ENCODE measurements around the gene DHRS4L2.
"Not testable (repeated sequence)": the region's sequence is repeated elsewhere in the genome, so short reads cannot be mapped to it uniquely, and the experiment has no call there.

DNA sequence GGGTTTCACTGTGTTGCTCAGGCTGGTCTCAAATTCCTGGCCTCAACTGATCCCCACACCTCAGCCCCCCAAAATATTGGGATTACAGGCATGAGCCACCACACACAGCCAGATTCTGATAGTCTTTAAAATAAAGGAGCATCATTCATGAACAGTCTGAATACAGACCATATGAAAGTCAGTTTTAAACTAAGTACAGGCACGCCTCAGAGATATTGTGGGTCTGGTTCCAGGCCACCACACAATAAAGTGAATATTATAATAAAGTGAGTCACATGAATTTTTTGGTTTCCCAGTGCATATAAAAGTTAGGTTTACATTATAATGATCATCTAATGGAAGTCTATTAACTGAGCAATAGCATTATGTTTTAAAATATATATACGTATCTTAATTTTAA lies 8.1 kb downstream of the DHRS4L2 start:
- TF ChIP-seq, protein P1, sequence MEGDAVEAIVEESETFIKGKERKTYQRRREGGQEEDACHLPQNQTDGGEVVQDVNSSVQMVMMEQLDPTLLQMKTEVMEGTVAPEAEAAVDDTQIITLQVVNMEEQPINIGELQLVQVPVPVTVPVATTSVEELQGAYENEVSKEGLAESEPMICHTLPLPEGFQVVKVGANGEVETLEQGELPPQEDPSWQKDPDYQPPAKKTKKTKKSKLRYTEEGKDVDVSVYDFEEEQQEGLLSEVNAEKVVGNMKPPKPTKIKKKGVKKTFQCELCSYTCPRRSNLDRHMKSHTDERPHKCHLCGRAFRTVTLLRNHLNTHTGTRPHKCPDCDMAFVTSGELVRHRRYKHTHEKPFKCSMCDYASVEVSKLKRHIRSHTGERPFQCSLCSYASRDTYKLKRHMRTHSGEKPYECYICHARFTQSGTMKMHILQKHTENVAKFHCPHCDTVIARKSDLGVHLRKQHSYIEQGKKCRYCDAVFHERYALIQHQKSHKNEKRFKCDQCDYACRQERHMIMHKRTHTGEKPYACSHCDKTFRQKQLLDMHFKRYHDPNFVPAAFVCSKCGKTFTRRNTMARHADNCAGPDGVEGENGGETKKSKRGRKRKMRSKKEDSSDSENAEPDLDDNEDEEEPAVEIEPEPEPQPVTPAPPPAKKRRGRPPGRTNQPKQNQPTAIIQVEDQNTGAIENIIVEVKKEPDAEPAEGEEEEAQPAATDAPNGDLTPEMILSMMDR (IDR thresholded peaks at IDR 0.05 in 2 of 3, conservative IDR thresholded peaks at IDR 0.05 in 1 of 3; ENCODE audit: control insufficient read depth in 2 of 3, extremely low read depth in 1 of 3, insufficient read depth in 1 of 3, low read depth in 3 of 3, low read length in 3 of 3): not testable (repeated sequence)
- TF ChIP-seq CHD2 (IDR thresholded peaks at IDR 0.05; ENCODE audit: borderline replicate concordance, low read depth, low read length): not testable (repeated sequence)
- TF ChIP-seq, protein P2, sequence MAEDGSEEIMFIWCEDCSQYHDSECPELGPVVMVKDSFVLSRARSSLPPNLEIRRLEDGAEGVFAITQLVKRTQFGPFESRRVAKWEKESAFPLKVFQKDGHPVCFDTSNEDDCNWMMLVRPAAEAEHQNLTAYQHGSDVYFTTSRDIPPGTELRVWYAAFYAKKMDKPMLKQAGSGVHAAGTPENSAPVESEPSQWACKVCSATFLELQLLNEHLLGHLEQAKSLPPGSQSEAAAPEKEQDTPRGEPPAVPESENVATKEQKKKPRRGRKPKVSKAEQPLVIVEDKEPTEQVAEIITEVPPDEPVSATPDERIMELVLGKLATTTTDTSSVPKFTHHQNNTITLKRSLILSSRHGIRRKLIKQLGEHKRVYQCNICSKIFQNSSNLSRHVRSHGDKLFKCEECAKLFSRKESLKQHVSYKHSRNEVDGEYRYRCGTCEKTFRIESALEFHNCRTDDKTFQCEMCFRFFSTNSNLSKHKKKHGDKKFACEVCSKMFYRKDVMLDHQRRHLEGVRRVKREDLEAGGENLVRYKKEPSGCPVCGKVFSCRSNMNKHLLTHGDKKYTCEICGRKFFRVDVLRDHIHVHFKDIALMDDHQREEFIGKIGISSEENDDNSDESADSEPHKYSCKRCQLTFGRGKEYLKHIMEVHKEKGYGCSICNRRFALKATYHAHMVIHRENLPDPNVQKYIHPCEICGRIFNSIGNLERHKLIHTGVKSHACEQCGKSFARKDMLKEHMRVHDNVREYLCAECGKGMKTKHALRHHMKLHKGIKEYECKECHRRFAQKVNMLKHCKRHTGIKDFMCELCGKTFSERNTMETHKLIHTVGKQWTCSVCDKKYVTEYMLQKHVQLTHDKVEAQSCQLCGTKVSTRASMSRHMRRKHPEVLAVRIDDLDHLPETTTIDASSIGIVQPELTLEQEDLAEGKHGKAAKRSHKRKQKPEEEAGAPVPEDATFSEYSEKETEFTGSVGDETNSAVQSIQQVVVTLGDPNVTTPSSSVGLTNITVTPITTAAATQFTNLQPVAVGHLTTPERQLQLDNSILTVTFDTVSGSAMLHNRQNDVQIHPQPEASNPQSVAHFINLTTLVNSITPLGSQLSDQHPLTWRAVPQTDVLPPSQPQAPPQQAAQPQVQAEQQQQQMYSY (CRISPR knock-in tag; IDR thresholded peaks at IDR 0.05): not testable (repeated sequence)
